ENCODE data around the gene RND3.

The RND3 gene

DNA sequence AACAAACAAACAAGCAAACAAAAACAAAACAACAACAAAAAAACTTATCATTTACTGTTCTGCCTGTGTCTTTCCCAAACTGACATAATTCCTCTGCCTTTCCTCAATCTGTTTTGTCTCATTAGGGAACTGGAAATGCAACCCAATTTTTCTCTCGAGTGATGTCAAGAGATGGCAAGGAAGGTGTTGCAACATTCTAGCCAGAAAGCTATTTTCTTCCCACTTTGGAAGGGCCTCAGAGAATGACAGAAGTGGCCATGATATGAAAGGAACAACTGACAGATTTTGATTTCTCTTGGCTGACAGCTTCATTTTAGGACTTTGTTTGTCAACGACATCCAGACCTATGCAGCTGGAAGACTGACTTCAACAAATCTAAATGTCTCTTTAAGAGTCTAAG is 24.7 kb downstream of the RND3 start:
- no peak overlapping the region for H4K8ac ChIP-seq (ENCODE audit: low read depth, low read length)
- H3K79me2 ChIP-seq (ENCODE audit: control insufficient read depth, insufficient read depth, low read length): no peaks in the 10 kb centered on the region
- H3K36me3 ChIP-seq (ENCODE audit: control insufficient read depth, insufficient read depth, low read length): no peaks in the 10 kb centered on the region
- no peaks in the 10 kb centered on the region for H3K79me1 ChIP-seq (ENCODE audit: low read length)
- DNase-seq: no peak
- H3K4me2 ChIP-seq (ENCODE audit: low read length): no peak overlapping the region
- no peak overlapping the region for H4K5ac ChIP-seq (ENCODE audit: low read length)
- no peak overlapping the region for H3K56ac ChIP-seq (ENCODE audit: low read length)
- no CpG with 5 or more reads among the region's 2 CpGs for WGBS (ENCODE audit: extremely low coverage, insufficient coverage, low lambda C conversion rate)
- H2BK15ac ChIP-seq (replicated peaks; ENCODE audit: low read depth): no peak overlapping the region
- H3K4me1 ChIP-seq (ENCODE audit: control insufficient read depth, low read depth, low read length): no peaks in the 10 kb centered on the region
- no peak overlapping the region for H2AK5ac ChIP-seq (ENCODE audit: low read length)
- no peak overlapping the region for H3K4me3 ChIP-seq (ENCODE audit: low read length)
- H2BK120ac ChIP-seq (ENCODE audit: low read depth, low read length): no peak overlapping the region
- no peak overlapping the region for H3K4ac ChIP-seq (ENCODE audit: low read depth, low read length)
- no peak overlapping the region for H3K27ac ChIP-seq (ENCODE audit: low read depth, low read length)
- H3K18ac ChIP-seq (ENCODE audit: low read length): no peak overlapping the region
- H3K9ac ChIP-seq (ENCODE audit: low read length): no peak overlapping the region
- no peaks in the 10 kb centered on the region for H3K27me3 ChIP-seq (ENCODE audit: insufficient read depth, low read length, poor library complexity)
- no peak overlapping the region for H3K23ac ChIP-seq (ENCODE audit: low read length)
- H2BK5ac ChIP-seq (ENCODE audit: low read length): no peak overlapping the region

GRCh38 chr2:150459281-150459680 is 28.2 kb downstream of the RND3 start:
- Histone ChIP-seq H3K18ac (ENCODE audit: low read length) (no peak overlapping the region), H2BK15ac (replicated peaks; ENCODE audit: low read depth) (no peak overlapping the region), H2AK5ac (ENCODE audit: low read length) (no peak overlapping the region), H3K23ac (ENCODE audit: low read length) (no peak overlapping the region), H3K27ac (ENCODE audit: low read depth, low read length) (no peak overlapping the region), H3K9ac (ENCODE audit: low read length) (no peak overlapping the region), H3K36me3 (ENCODE audit: control insufficient read depth, insufficient read depth, low read length) (no peaks in the 10 kb centered on the region), H4K5ac (ENCODE audit: low read length) (no peak overlapping the region), H3K79me2 (ENCODE audit: control insufficient read depth, insufficient read depth, low read length) (no peaks in the 10 kb centered on the region), H2BK5ac (ENCODE audit: low read length) (no peak overlapping the region), H3K4me1 (ENCODE audit: control insufficient read depth, low read depth, low read length) (no peaks in the 10 kb centered on the region), H3K27me3 (ENCODE audit: insufficient read depth, low read length, poor library complexity) (no peaks in the 10 kb centered on the region), H4K8ac (ENCODE audit: low read depth, low read length) (peak overlapping the region; percentile 76), H3K79me1 (ENCODE audit: low read length) (no peaks in the 10 kb centered on the region), H3K4me2 (ENCODE audit: low read length) (no peak overlapping the region), H2BK120ac (ENCODE audit: low read depth, low read length) (no peak overlapping the region), H3K56ac (ENCODE audit: low read length) (no peak overlapping the region), H3K4me3 (ENCODE audit: low read length) (no peak overlapping the region), H3K4ac (ENCODE audit: low read depth, low read length) (no peak overlapping the region)
- no CpG with 5 or more reads among the region's 1 CpG for WGBS (ENCODE audit: extremely low coverage, insufficient coverage, low lambda C conversion rate)
- DNase-seq: no peak

- H3K18ac ChIP-seq (ENCODE audit: low read length): no peak overlapping the region
- H3K9ac ChIP-seq (ENCODE audit: low read length): no peak overlapping the region
- DNase-seq: no peak
- H3K4me3 ChIP-seq (ENCODE audit: low read length): no peak overlapping the region
- no peak overlapping the region for H3K4ac ChIP-seq (ENCODE audit: low read depth, low read length)
- no peaks in the 10 kb centered on the region for H3K4me1 ChIP-seq (ENCODE audit: control insufficient read depth, low read depth, low read length)
- H3K4me2 ChIP-seq (ENCODE audit: low read length): no peak overlapping the region
- no peaks in the 10 kb centered on the region for H3K36me3 ChIP-seq (ENCODE audit: control insufficient read depth, insufficient read depth, low read length)
- WGBS (ENCODE audit: extremely low coverage, insufficient coverage, low lambda C conversion rate): 100% methylated on average over 2 of the region's 3 CpGs
- H2BK5ac ChIP-seq (ENCODE audit: low read length): no peak overlapping the region
- no peak overlapping the region for H2BK120ac ChIP-seq (ENCODE audit: low read depth, low read length)
- H2BK15ac ChIP-seq (replicated peaks; ENCODE audit: low read depth): no peak overlapping the region
- no peaks in the 10 kb centered on the region for H3K79me2 ChIP-seq (ENCODE audit: control insufficient read depth, insufficient read depth, low read length)
- no peak overlapping the region for H3K27ac ChIP-seq (ENCODE audit: low read depth, low read length)
- no peak overlapping the region for H4K5ac ChIP-seq (ENCODE audit: low read length)
- H3K79me1 ChIP-seq (ENCODE audit: low read length): no peaks in the 10 kb centered on the region
- H3K23ac ChIP-seq (ENCODE audit: low read length): no peak overlapping the region
- H4K8ac ChIP-seq (ENCODE audit: low read depth, low read length): no peak overlapping the region
- no peak overlapping the region for H2AK5ac ChIP-seq (ENCODE audit: low read length)
- no peak overlapping the region for H3K56ac ChIP-seq (ENCODE audit: low read length)
- H3K27me3 ChIP-seq (ENCODE audit: insufficient read depth, low read length, poor library complexity): no peaks in the 10 kb centered on the region
Measured at GRCh38 chr2:150450765-150451164, 36.7 kb downstream of the RND3 start.

GRCh38 chr2:150449856-150450255 is 37.6 kb downstream of the RND3 start:
- no peaks in the 10 kb centered on the region for H3K79me1 ChIP-seq (ENCODE audit: low read length)
- no peak overlapping the region for H4K5ac ChIP-seq (ENCODE audit: low read length)
- no peaks in the 10 kb centered on the region for H3K36me3 ChIP-seq (ENCODE audit: control insufficient read depth, insufficient read depth, low read length)
- no peak overlapping the region for H3K4me2 ChIP-seq (ENCODE audit: low read length)
- H2BK120ac ChIP-seq (ENCODE audit: low read depth, low read length): no peak overlapping the region
- no peaks in the 10 kb centered on the region for H3K79me2 ChIP-seq (ENCODE audit: control insufficient read depth, insufficient read depth, low read length)
- H4K8ac ChIP-seq (ENCODE audit: low read depth, low read length): no peak overlapping the region
- no peak overlapping the region for H3K56ac ChIP-seq (ENCODE audit: low read length)
- no peaks in the 10 kb centered on the region for H3K4me1 ChIP-seq (ENCODE audit: control insufficient read depth, low read depth, low read length)
- H2AK5ac ChIP-seq (ENCODE audit: low read length): no peak overlapping the region
- no peak overlapping the region for H3K9ac ChIP-seq (ENCODE audit: low read length)
- no peak overlapping the region for H3K23ac ChIP-seq (ENCODE audit: low read length)
- no peak overlapping the region for H3K4me3 ChIP-seq (ENCODE audit: low read length)
- no peak overlapping the region for H2BK15ac ChIP-seq (replicated peaks; ENCODE audit: low read depth)
- DNase-seq: no peak
- WGBS (ENCODE audit: extremely low coverage, insufficient coverage, low lambda C conversion rate): no CpG with 5 or more reads among the region's 3 CpGs
- no peak overlapping the region for H3K18ac ChIP-seq (ENCODE audit: low read length)
- H3K27ac ChIP-seq (ENCODE audit: low read depth, low read length): no peak overlapping the region
- no peak overlapping the region for H2BK5ac ChIP-seq (ENCODE audit: low read length)
- no peak overlapping the region for H3K4ac ChIP-seq (ENCODE audit: low read depth, low read length)
- no peaks in the 10 kb centered on the region for H3K27me3 ChIP-seq (ENCODE audit: insufficient read depth, low read length, poor library complexity)

DNA sequence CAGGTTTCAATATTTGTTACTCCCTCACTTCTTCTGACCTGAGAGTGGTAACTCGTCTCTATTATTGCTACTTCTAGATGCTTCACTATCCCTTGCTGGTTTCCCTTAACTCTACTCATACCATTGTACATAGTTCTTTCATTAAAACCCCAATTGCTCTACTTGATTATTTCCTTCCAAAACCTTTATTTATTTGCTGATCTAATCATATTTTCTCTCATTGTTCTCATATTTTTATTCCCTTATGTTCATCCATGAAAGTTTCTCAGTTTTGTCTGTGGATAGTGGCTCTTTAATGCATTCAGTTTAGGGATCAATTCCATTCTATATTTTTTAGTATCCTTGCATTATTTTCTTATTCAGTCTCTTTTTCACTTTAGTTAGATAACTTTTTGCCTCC is 42.1 kb downstream of the RND3 start:
- H3K27ac ChIP-seq (ENCODE audit: low read depth, low read length): no peak overlapping the region
- no peaks in the 10 kb centered on the region for H3K27me3 ChIP-seq (ENCODE audit: insufficient read depth, low read length, poor library complexity)
- H3K4ac ChIP-seq (ENCODE audit: low read depth, low read length): no peak overlapping the region
- H3K9ac ChIP-seq (ENCODE audit: low read length): no peak overlapping the region
- no peak overlapping the region for H4K5ac ChIP-seq (ENCODE audit: low read length)
- H3K18ac ChIP-seq (ENCODE audit: low read length): no peak overlapping the region
- no peak for DNase-seq
- no peak overlapping the region for H3K23ac ChIP-seq (ENCODE audit: low read length)
- H3K79me2 ChIP-seq (ENCODE audit: control insufficient read depth, insufficient read depth, low read length): no peaks in the 10 kb centered on the region
- no peak overlapping the region for H2BK120ac ChIP-seq (ENCODE audit: low read depth, low read length)
- H2AK5ac ChIP-seq (ENCODE audit: low read length): no peak overlapping the region
- no peaks in the 10 kb centered on the region for H3K79me1 ChIP-seq (ENCODE audit: low read length)
- H3K56ac ChIP-seq (ENCODE audit: low read length): no peak overlapping the region
- no peaks in the 10 kb centered on the region for H3K36me3 ChIP-seq (ENCODE audit: control insufficient read depth, insufficient read depth, low read length)
- H3K4me1 ChIP-seq (ENCODE audit: control insufficient read depth, low read depth, low read length): no peaks in the 10 kb centered on the region
- WGBS (ENCODE audit: extremely low coverage, insufficient coverage, low lambda C conversion rate): no CpG with 5 or more reads among the region's 1 CpG
- H3K4me3 ChIP-seq (ENCODE audit: low read length): no peak overlapping the region
- H3K4me2 ChIP-seq (ENCODE audit: low read length): no peak overlapping the region
- no peak overlapping the region for H2BK15ac ChIP-seq (replicated peaks; ENCODE audit: low read depth)
- H4K8ac ChIP-seq (ENCODE audit: low read depth, low read length): no peak overlapping the region
- H2BK5ac ChIP-seq (ENCODE audit: low read length): no peak overlapping the region

DNA sequence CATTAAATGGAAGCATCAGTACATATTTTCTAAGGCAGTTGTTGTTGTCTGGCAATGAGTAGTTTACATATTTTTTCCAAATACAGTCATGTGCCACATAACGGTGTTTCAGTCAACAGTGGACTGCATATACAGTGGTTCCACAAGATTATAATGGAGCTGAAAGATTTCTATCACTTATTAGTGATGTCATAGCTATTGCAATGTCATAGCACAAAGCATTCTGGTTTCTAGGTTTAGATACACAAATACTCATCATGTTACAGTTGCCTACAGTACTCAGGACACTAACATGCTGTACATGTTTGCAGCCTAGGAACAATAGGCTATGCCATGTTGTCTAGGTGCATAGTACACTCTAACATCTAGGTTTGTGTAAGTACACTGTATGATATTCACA is 45.0 kb downstream of the RND3 start:
- H2AK5ac ChIP-seq (ENCODE audit: low read length): no peak overlapping the region
- no peaks in the 10 kb centered on the region for H3K4me1 ChIP-seq (ENCODE audit: control insufficient read depth, low read depth, low read length)
- H3K9ac ChIP-seq (ENCODE audit: low read length): no peak overlapping the region
- H3K4ac ChIP-seq (ENCODE audit: low read depth, low read length): no peak overlapping the region
- H3K56ac ChIP-seq (ENCODE audit: low read length): no peak overlapping the region
- H3K4me3 ChIP-seq (ENCODE audit: low read length): no peak overlapping the region
- no peak overlapping the region for H4K5ac ChIP-seq (ENCODE audit: low read length)
- no peaks in the 10 kb centered on the region for H3K79me1 ChIP-seq (ENCODE audit: low read length)
- no peak overlapping the region for H3K23ac ChIP-seq (ENCODE audit: low read length)
- no CpG with 5 or more reads among the region's 1 CpG for WGBS (ENCODE audit: extremely low coverage, insufficient coverage, low lambda C conversion rate)
- H4K8ac ChIP-seq (ENCODE audit: low read depth, low read length): no peak overlapping the region
- no peak for DNase-seq
- H3K36me3 ChIP-seq (ENCODE audit: control insufficient read depth, insufficient read depth, low read length): no peaks in the 10 kb centered on the region
- H2BK120ac ChIP-seq (ENCODE audit: low read depth, low read length): no peak overlapping the region
- H3K27me3 ChIP-seq (ENCODE audit: insufficient read depth, low read length, poor library complexity): no peaks in the 10 kb centered on the region
- H3K79me2 ChIP-seq (ENCODE audit: control insufficient read depth, insufficient read depth, low read length): no peaks in the 10 kb centered on the region
- H3K4me2 ChIP-seq (ENCODE audit: low read length): no peak overlapping the region
- no peak overlapping the region for H3K27ac ChIP-seq (ENCODE audit: low read depth, low read length)
- H3K18ac ChIP-seq (ENCODE audit: low read length): no peak overlapping the region
- H2BK5ac ChIP-seq (ENCODE audit: low read length): no peak overlapping the region
- no peak overlapping the region for H2BK15ac ChIP-seq (replicated peaks; ENCODE audit: low read depth)
